ENCODE measurements around the gene IQCB1. TPM values are rescaled to one million over a fixed set of nuclear protein-coding genes. Genes with fewer than 3 reads are reported as not detected.

The IQCB1 gene
- total and polyA plus RNA-seq, 7 experiments from 2014 or later = 20.3 to 45.6 (median 35.6) TPM

GRCh38 chr3:121740896-121741295 lies 94.0 kb downstream of the IQCB1 start:
- no peak overlapping the region for H3K4me3 ChIP-seq (ENCODE audit: low read length)
- Mint-ChIP-seq H3K4me3 (no peak overlapping the region), H3K4me1 (peaks cover 10 to 59% (median 46%) of the 10 kb centered on the region in 7 donors), H3K36me3 (peaks cover 0 to 30% (median 26%) of the 10 kb centered on the region in 5 donors), H3K27me3 (no peaks in the 10 kb centered on the region), H3K27ac (no peak overlapping the region), H3K9me3 (peaks cover 0 to 12% (median 0%) of the 10 kb centered on the region in 11 donors)
- no peaks in the 10 kb centered on the region for H3K9me3 ChIP-seq (ENCODE audit: control insufficient read depth in 2 of 3, low read length in 3 of 3)
- H3K4me1 ChIP-seq (ENCODE audit: control insufficient read depth in 2 of 2, insufficient read depth in 2 of 2, low read length in 2 of 2) = no peaks in the 10 kb centered on the region
- ATAC-seq (no peak), DNase-seq (no peak)
- ChIA-PET POLR2A (no interaction called here), CTCF (no interaction called here)
- H3K36me3 ChIP-seq (ENCODE audit: control insufficient read depth in 2 of 3, insufficient read depth in 3 of 3, low read length in 3 of 3) = no peaks in the 10 kb centered on the region
- intact Hi-C loops (cut with micrococcal nuclease) = loop anchor here in 1 of 2 donors (10.0 kb wide), 1 partner anchor 354 kb away; no protein-coding TSS in a partner anchor
- no peaks in the 10 kb centered on the region for H3K27me3 ChIP-seq (ENCODE audit: control insufficient read depth in 2 of 2, insufficient read depth in 2 of 2, low read length in 2 of 2)
- no peak overlapping the region for H3K27ac ChIP-seq (ENCODE audit: low read depth, low read length)

DNA sequence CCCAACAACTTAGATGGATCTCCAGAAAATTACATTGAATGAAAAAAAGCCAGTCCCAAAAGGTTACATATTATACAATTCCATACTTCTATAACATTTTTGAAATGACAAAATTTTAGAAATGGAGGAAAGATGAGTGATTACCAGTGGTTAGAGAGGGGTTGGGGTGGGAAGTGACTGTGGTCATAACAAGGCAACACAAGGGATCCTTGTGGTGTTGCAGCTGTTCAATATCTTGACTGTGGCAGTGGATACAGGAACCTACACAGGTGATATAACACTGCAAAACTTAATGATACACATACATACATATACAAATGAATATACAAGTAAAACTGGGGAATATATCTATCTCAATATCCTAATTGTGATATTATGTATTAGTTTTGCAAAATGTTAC lies 95.0 kb downstream of the IQCB1 start:
- no peaks in the 10 kb centered on the region for H3K4me1 ChIP-seq (ENCODE audit: control insufficient read depth in 2 of 2, insufficient read depth in 2 of 2, low read length in 2 of 2)
- ATAC-seq (peak; percentile 32), DNase-seq (no peak)
- H3K36me3 ChIP-seq (ENCODE audit: control insufficient read depth in 2 of 3, insufficient read depth in 3 of 3, low read length in 3 of 3) = no peaks in the 10 kb centered on the region
- Mint-ChIP-seq H3K4me3 (no peak overlapping the region), H3K27me3 (no peaks in the 10 kb centered on the region), H3K9me3 (peaks cover 0 to 12% (median 0%) of the 10 kb centered on the region in 11 donors), H3K27ac (peak overlapping the region in 1 of 9 donors; percentile 16), H3K36me3 (peaks cover 0 to 34% (median 26%) of the 10 kb centered on the region in 5 donors), H3K4me1 (peaks cover 13 to 61% (median 48%) of the 10 kb centered on the region in 7 donors)
- ChIA-PET POLR2A (no interaction called here), CTCF (no interaction called here)
- H3K4me3 ChIP-seq (ENCODE audit: low read length) = no peak overlapping the region
- H3K27me3 ChIP-seq (ENCODE audit: control insufficient read depth in 2 of 2, insufficient read depth in 2 of 2, low read length in 2 of 2) = no peaks in the 10 kb centered on the region
- no peak overlapping the region for H3K27ac ChIP-seq (ENCODE audit: low read depth, low read length)
- H3K9me3 ChIP-seq (ENCODE audit: control insufficient read depth in 2 of 3, low read length in 3 of 3) = no peaks in the 10 kb centered on the region
- intact Hi-C loops (cut with micrococcal nuclease) = loop anchor here in 1 of 2 donors (10.0 kb wide), 1 partner anchor 355 kb away; no protein-coding TSS in a partner anchor

DNA sequence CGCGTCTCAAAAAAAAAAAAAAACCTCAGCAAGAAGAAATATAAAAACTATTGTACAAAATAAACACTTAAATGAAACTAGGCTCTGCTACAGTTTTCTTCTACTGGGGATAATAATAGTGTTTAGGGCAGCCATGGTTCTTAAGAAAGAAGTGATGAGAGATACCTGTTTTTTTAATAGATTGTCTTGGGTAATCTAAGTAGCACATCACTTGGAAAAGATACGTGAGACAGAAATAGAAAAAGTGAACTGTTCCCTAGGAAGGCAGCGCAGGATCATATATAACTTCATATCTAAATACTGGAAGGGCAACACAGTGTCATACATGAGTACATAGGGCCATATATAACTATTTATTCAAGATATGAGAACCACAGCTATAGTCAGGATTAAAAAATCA lies 97.2 kb downstream of the IQCB1 start:
- Histone ChIP-seq H3K9me3 (ENCODE audit: control insufficient read depth in 2 of 3, low read length in 3 of 3) (no peaks in the 10 kb centered on the region), H3K4me3 (ENCODE audit: low read length) (no peak overlapping the region), H3K27ac (ENCODE audit: low read depth, low read length) (no peak overlapping the region), H3K36me3 (ENCODE audit: control insufficient read depth in 2 of 3, insufficient read depth in 3 of 3, low read length in 3 of 3) (no peaks in the 10 kb centered on the region), H3K4me1 (ENCODE audit: control insufficient read depth in 2 of 2, insufficient read depth in 2 of 2, low read length in 2 of 2) (no peaks in the 10 kb centered on the region), H3K27me3 (ENCODE audit: control insufficient read depth in 2 of 2, insufficient read depth in 2 of 2, low read length in 2 of 2) (no peaks in the 10 kb centered on the region)
- ChIA-PET POLR2A (no interaction called here), CTCF (no interaction called here)
- H3K27me3 Mint-ChIP-seq = no peaks in the 10 kb centered on the region
- peaks cover 0 to 32% (median 23%) of the 10 kb centered on the region in 5 donors for H3K36me3 Mint-ChIP-seq
- H3K4me3 Mint-ChIP-seq = no peak overlapping the region
- intact Hi-C loops (cut with micrococcal nuclease) = no loop called here
- peaks cover 0 to 4% (median 0%) of the 10 kb centered on the region in 11 donors for H3K9me3 Mint-ChIP-seq
- no peak overlapping the region for H3K27ac Mint-ChIP-seq
- DNase-seq (no peak), ATAC-seq (no peak)
- H3K4me1 Mint-ChIP-seq = peaks cover 15 to 64% (median 51%) of the 10 kb centered on the region in 7 donors

DNA sequence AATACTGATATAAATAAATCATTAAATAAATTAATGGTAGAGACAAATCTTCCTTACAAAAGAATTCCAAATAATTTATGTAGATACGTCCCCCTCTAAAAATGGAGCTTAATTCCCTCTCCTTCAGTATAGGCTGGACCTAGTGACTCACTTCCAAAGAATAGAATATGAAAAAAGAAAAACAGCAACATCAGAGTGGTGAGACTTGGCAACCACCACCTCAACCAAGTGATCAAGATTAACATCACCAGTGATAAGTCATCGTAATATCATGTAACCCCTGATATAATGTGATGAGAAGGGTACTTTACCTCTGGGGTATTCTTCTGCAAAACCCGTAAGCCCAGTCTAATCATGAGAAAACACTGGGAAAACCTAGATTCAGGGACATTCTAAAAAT lies 98.7 kb downstream of the IQCB1 start:
- no peak for ATAC-seq
- intact Hi-C loops (cut with micrococcal nuclease) = no loop called here
- CTCF ChIA-PET = no interaction called here

GRCh38 chr3:121735047-121735696 lies 99.7 kb downstream of the IQCB1 start:
- Mint-ChIP-seq H3K27me3 (no peaks in the 10 kb centered on the region), H3K9me3 (no peaks in the 10 kb centered on the region), H3K27ac (no peak overlapping the region), H3K4me1 (peaks cover 21 to 63% (median 52%) of the 10 kb centered on the region in 7 donors), H3K36me3 (peaks cover 0 to 34% (median 16%) of the 10 kb centered on the region in 5 donors), H3K4me3 (no peak overlapping the region)
- ChIA-PET CTCF (no interaction called here), POLR2A (no interaction called here)
- Histone ChIP-seq H3K36me3 (ENCODE audit: control insufficient read depth in 2 of 3, insufficient read depth in 3 of 3, low read length in 3 of 3) (no peaks in the 10 kb centered on the region), H3K4me3 (ENCODE audit: low read length) (no peak overlapping the region), H3K27me3 (ENCODE audit: control insufficient read depth in 2 of 2, insufficient read depth in 2 of 2, low read length in 2 of 2) (no peaks in the 10 kb centered on the region), H3K27ac (ENCODE audit: low read depth, low read length) (no peak overlapping the region), H3K9me3 (ENCODE audit: control insufficient read depth in 2 of 3, low read length in 3 of 3) (no peaks in the 10 kb centered on the region), H3K4me1 (ENCODE audit: control insufficient read depth in 2 of 2, insufficient read depth in 2 of 2, low read length in 2 of 2) (no peaks in the 10 kb centered on the region)
- intact Hi-C loops (cut with micrococcal nuclease) = no loop called here
- no peak for DNase-seq
- ATAC-seq = no peak

More for the DNA sequence above, 98.7 kb downstream of the IQCB1 start:
- no peaks in the 10 kb centered on the region for H3K27me3 ChIP-seq (ENCODE audit: control insufficient read depth in 2 of 2, insufficient read depth in 2 of 2, low read length in 2 of 2)
- no peak overlapping the region for H3K27ac ChIP-seq (ENCODE audit: low read depth, low read length)
- H3K36me3 Mint-ChIP-seq = peaks cover 0 to 31% (median 16%) of the 10 kb centered on the region in 5 donors
- no peaks in the 10 kb centered on the region for H3K9me3 ChIP-seq (ENCODE audit: control insufficient read depth in 2 of 3, low read length in 3 of 3)
- POLR2A ChIA-PET = no interaction called here
- no peaks in the 10 kb centered on the region for H3K4me1 ChIP-seq (ENCODE audit: control insufficient read depth in 2 of 2, insufficient read depth in 2 of 2, low read length in 2 of 2)
- DNase-seq = no peak
- no peak overlapping the region for H3K4me3 Mint-ChIP-seq
- H3K36me3 ChIP-seq (ENCODE audit: control insufficient read depth in 2 of 3, insufficient read depth in 3 of 3, low read length in 3 of 3) = no peaks in the 10 kb centered on the region
- H3K9me3 Mint-ChIP-seq = no peaks in the 10 kb centered on the region
- H3K4me3 ChIP-seq (ENCODE audit: low read length) = no peak overlapping the region
- H3K4me1 Mint-ChIP-seq = peaks cover 19 to 66% (median 57%) of the 10 kb centered on the region in 7 donors
- no peaks in the 10 kb centered on the region for H3K27me3 Mint-ChIP-seq
- peak overlapping the region in 1 of 9 donors; percentile 65 for H3K27ac Mint-ChIP-seq

GRCh38 chr3:121730940-121731687 lies 103.7 kb downstream of the IQCB1 start:
- Mint-ChIP-seq H3K27ac (peak overlapping the region in 1 of 9 donors; percentile 34), H3K4me3 (no peak overlapping the region), H3K9me3 (no peaks in the 10 kb centered on the region), H3K36me3 (peaks cover 0 to 39% (median 30%) of the 10 kb centered on the region in 5 donors), H3K27me3 (no peaks in the 10 kb centered on the region), H3K4me1 (peaks cover 7 to 36% (median 25%) of the 10 kb centered on the region in 7 donors)
- CTCF ChIA-PET = no interaction called here
- intact Hi-C loops (cut with micrococcal nuclease) = no loop called here
- Histone ChIP-seq H3K4me3 (ENCODE audit: low read length) (no peak overlapping the region), H3K9me3 (ENCODE audit: control insufficient read depth in 2 of 3, low read length in 3 of 3) (no peaks in the 10 kb centered on the region), H3K27ac (ENCODE audit: low read depth, low read length) (no peak overlapping the region), H3K27me3 (ENCODE audit: control insufficient read depth in 2 of 2, insufficient read depth in 2 of 2, low read length in 2 of 2) (no peaks in the 10 kb centered on the region), H3K36me3 (ENCODE audit: control insufficient read depth in 2 of 3, insufficient read depth in 3 of 3, low read length in 3 of 3) (peaks cover 7 to 19% (median 8%) of the 10 kb centered on the region in 3 experiments), H3K4me1 (ENCODE audit: control insufficient read depth in 2 of 2, insufficient read depth in 2 of 2, low read length in 2 of 2) (no peaks in the 10 kb centered on the region)
- DNase-seq = no peak
- POLR2A ChIA-PET = interaction anchor here (1.0 kb wide), 1 partner anchor 18 kb away, joined by 3 read pairs; the partner anchor contains the start of gene GOLGB1
- ATAC-seq = no peak

Measured in naive thymus-derived CD4-positive, alpha-beta T cell (primary cell).